ENCODE results near the gene PIAS1.
"Not testable (repeated sequence)": the region's sequence is repeated elsewhere in the genome, so short reads cannot be mapped to it uniquely, and the experiment has no call there.

PIAS1 gene

DNA sequence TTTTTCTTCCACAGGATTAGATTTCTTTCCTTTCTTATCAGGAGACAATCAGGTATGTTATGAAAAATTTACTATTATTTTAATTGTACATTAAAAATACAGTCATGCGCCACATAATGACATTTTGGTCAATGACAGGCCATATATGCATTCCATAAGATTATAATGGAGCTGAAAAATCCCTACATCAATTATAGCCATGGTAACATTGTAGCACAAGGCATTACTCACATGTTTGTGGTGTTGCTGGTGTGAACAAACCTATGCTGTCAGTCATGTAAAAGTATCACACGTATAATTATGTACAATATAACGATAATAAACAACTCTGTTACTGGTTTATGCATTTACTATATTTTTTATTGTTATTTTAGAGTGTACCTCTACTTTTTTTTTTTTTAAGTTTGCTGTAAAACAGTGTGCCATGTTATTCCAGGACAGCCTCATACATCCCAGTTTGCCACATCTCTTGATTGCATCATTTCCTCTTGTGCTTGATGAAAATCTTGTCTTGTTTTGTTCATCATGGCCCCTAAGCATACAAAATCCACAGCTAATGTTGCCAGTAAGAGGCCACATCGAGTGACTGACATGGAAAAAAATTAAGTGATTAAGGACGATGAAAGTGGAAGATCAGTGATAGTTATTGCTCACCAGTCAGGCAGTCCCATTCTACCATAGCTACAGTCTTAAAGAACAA is 129.7 kb downstream of the PIAS1 start:
- no peak for DNase-seq (ENCODE audit: low read depth in 3 of 3)

DNA sequence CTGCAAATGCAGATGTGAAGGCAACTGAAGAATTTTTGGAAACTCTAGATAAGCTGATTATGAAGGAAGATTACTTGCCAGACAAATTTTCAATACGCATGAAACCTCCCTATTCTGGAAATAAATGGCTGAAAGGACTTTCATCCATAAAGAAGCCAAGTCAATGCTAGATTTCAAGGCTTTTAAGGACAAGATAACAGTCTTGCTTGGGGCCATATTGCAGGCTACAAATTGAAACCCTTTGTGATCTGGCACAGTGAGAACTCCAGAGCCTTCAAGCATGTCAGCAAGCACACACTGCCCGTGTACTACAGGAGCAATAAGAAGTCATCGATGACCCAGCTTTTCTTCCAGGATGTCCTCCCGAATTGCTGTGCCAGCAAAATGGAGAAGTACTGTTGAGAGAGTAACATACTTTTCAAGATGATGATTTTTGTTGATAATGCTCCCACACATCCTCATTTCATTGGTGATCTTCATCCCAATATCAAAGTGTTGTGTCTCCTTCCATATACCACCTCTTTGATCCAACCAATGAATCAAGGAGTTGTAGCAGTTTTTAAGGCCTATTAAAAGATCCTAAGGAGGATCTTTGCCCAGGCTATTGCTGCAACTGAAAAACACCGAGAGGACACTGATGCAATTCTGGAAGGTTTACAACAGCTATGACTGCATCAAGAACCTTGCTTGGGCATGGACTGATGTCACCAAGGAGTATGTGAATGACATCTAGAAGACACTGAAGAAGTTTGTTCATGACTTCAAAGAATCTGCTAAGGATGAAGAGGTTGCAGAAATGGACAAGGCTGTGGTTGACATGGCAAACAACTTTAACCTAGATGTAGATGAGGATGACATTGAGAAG is 130.7 kb downstream of the PIAS1 start:
- DNase-seq (ENCODE audit: low read depth in 3 of 3) = no peak

DNA sequence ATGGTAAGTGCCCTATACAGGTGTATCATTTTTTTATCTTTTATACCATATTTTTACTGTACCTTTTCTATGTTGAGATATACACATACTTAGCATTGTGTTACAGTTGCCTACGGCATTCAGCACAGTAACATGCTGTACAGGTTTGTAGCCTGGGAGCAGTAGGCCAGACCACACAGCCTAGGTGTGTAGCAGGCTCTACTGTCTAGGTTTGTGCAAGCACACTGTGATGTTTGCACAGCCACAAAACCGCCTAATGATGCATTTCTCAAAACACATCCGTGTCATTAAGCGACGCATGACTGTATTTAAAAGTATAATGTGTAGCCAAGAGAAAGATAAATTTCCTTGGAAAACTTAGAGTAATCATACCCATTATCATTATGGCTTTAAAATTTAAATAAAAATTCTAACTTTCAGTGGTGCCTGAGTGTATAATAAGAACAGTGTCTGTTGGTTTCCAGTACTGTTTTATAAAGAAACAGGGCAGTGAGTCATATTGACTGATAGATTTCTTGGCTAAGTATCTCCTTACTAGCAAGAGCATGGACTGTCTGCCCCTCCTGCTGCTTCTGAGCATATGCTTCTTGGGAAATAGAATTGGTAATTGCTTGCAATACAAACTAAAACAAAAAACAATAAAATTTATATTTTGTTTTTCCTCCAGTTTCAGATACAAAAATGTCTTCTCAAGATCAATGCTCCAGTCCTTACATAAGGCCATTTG is 132.7 kb downstream of the PIAS1 start:
- DNase-seq (ENCODE audit: low read depth in 3 of 3) = no peak

- DNase-seq (ENCODE audit: low read depth in 3 of 3) = no peak
Measured at GRCh38 chr15:68187559-68187958, 133.4 kb downstream of the PIAS1 start.

DNA sequence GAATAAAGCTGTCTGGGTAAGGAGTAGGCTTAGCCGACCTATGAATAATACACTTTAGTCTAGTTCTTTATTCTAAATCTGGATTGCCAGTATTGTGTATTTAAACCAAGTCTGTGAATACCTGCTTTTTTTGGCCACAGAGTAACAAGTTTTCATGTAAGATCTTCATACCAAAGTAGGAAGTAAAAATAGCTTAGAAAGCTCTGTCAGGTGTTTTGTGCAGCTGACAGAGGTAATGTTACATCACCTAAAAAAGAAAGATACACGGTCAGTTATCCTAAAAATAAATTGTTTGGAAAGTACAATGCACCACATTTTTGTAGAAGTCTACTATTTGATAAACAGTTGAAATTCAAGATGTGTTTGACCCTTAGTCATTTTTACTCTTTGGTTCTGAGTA is 134.5 kb downstream of the PIAS1 start:
- DNase-seq (ENCODE audit: low read depth in 3 of 3) = no peak

- no peak for DNase-seq (ENCODE audit: low read depth in 3 of 3)
Measured at GRCh38 chr15:68190048-68190447, 135.9 kb downstream of the PIAS1 start.

DNA sequence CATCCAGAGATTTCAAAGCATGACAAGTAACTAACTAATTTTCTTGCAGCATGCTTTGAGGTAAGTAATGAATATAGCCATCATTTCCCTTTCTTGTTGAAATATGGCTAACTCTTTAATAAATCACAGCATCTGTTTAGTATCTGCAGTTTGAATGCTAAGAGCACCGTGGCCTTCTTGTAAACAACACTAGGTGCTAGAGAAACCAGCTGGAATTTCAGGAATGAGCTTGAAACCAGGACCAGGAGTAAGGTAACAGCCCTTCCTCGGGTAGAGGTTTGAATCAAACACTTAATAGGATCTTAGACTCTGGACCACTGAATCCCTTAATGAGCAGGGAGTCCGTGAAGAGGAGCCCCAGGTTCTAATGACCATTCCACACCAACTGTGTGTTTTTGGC is 137.4 kb downstream of the PIAS1 start:
- no peak for DNase-seq (ENCODE audit: low read depth in 3 of 3)

GRCh38 chr15:68192117-68192516 is 138.0 kb downstream of the PIAS1 start:
- DNase-seq (ENCODE audit: low read depth in 3 of 3) = no peak

DNA sequence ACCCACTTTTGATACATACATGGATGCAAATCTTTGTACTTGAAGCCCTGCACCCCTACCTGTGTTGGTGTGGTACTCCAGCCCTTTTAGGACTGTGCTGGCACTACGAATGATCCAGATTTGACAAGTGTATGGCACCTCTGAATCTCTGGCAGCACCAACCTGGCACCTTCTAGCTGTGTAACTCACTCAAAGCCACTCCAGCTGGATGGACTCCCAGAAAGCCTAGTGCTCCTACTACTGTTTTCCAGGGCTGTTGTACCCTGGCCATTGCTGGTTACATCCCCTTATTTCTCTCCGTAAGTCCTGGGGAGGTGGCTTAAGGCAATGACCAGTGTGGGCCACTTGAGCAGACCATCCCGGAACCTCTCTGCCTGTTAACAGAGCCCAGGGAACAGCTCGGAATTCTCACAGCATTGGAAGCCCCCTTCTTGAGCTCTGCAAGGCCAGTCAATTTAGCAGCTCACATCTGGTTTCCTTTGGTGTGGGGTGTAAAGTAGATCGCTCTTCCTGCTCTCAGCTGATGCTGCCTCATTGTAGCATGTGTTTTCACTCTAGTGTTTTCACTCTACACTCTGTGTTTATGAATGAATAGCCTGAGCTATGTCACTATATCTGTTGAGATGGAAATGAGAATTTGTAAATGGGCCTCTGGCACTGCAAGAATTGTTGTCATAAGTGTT is 138.8 kb downstream of the PIAS1 start:
- DNase-seq (ENCODE audit: low read depth in 3 of 3) = no peak

DNA sequence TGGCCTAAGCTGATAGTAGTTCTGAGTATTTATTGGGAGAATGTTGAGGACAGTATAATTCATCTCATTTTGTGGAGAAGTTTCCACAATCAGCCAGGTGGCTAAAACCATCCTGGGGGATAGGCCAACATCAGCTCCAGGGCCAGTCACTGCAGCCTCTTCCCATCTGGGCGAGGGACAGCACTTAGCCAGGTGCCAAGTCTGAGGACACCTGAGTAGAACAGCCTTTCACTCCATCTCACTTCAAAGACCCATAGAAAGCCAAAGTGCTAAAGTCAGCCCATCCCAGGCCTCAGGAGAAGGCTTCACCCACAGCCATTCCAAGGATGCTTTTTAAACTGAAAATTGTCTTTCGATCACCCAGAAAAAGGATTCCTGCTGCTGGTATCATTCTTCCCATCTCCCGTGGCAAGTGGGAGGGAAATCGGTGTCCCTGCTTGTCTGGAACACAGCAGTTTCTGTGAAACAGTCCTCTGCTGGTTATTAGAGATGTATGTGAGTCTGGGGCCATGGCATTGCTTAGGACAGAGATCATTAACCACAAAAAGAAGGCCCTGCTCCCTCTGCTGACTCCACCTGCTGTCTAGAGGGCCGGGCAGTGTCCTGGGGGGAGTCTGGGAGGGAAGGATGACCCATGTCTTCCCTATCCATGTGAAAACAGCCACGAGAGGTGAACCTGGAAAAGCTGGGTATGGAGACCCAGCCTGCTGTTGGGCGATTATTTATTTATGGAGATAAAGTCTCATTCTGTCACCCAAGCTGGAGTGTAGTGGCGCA is 141.4 kb downstream of the PIAS1 start:
- DNase-seq (ENCODE audit: low read depth in 3 of 3) = no peak

DNA sequence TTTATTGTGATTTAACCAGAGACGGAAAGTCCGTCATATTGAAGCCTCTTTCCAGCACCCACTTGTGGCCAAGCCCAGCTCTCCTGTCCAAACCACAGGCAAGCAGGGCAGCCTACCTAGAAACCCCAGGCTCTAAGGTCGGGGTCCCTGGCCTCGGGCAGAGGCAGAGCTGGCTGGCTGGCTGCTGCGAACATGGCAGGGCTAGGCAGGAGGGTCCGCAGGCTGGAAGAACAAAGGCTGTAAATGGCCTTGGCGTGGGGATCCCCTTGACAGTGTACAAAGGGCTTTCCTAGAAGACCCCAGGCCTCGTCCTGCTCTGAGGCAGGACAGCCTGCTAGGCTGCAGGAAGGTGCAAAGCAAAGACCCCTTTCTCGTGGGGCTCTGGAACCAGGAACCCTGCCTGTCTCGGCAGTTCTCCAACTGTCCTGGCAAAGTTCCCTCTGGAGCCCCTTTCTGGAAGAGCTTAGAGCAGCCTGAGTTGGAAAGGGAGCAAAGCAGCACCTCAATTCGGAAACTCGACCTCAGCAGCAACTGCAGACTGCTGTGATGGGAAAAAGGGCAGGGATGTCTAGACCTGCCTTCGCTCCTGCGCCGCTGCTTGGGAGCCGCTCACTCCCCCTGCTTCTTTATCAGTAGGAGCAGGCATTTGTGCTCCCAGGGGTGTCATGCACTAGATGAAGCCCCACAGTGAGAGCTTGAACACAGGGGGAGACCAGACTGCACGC is 142.5 kb downstream of the PIAS1 start:
- no peak for DNase-seq (ENCODE audit: low read depth in 3 of 3)

GRCh38 chr15:68197170-68197492 is 143.0 kb downstream of the PIAS1 start:
- no peak for DNase-seq (ENCODE audit: low read depth in 3 of 3)

DNA sequence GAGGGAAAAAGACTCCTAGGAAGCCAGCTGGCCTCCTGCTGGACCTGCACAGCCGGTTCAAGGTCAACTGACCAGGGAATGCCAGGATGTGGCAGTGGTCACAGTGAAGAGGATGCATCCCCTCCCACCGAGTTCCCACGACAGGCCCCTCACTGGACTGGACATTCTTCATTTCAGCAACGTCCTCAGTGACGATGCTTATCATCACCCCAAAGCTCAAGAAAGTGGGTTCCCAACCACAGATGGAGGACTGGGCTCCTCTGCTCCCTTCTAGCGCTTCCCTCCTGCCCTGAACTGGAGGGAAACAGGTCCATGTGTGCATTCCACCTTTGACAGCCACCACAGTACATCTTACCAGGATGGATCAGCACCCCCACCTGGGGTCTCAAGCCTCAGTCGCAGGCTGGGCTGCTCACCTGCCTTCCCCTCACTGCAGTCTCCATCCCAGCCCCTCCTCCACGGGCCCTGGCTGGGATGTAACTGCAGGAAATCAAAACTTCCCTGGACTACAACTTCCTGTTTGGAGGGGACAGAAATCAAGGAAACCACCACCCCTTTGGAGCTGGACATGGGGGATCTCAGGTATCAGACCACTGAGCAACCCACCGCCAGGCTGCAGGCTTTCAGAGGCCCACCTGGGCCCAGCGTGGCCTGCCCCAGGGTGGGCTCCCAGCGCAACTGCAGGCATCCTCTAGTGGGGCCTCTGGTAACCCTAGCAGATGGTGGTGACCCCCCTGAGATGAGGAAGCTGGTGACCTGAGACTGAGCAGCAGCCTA is 143.7 kb downstream of the PIAS1 start:
- no peak for DNase-seq (ENCODE audit: low read depth in 3 of 3)

- DNase-seq (ENCODE audit: low read depth in 3 of 3) = no peak
Measured at GRCh38 chr15:68199340-68199739, 145.2 kb downstream of the PIAS1 start.

GRCh38 chr15:68200016-68200861 is 146.1 kb downstream of the PIAS1 start:
- no peak for DNase-seq (ENCODE audit: low read depth in 3 of 3)

DNA sequence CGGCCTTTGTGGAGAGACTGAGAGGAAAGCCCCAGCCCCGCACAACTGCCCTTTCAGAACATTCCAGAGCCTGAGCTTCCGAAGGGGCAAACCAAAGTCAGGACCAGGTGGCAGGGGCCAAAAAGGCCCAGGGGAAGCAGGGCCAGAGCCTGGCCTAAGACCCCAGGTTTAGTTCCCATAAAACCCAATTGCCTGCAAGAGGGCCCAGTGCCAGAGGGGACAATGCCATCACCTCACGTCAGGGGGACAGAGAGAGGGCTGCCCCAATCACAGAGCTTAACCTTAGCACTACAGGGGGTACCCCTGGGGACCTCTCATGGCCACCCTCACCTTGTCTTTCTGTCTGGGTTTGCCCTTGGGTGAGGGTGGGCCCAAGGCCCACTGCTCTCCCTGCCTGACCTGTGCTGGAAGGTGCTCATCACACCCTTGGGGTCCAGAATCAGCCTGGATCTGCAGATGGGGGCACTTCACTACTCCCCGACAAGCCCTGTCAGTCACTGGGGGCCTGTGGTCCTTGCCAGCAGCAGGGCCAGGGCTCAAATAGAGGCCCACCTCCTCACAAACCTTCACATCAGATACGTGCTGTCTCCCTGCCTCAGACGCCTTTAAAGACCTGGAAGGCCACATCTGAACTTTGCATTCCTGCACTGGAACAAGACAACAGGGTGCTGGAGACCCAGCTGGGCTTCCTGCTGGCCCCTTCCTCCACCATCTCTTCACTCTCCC is 147.2 kb downstream of the PIAS1 start:
- DNase-seq (ENCODE audit: low read depth in 3 of 3) = no peak

GRCh38 chr15:68201879-68202261 is 147.8 kb downstream of the PIAS1 start:
- DNase-seq (ENCODE audit: low read depth in 3 of 3) = no peak

GRCh38 chr15:68202994-68203393 is 148.9 kb downstream of the PIAS1 start:
- DNase-seq (ENCODE audit: low read depth in 3 of 3) = not testable (repeated sequence)

Data from stimulated activated CD4-positive, alpha-beta T cell treated with anti-CD3 and anti-CD28 coated beads, TNF-alpha, amount 100 ng/mL, for 24 hours (primary cell).